HG03135 (cell line): Measurements from ENCODE around the gene HOXA5.

Experiments used
- ATAC-seq: cut with Tn5 transposase; IDR thresholded peaks from one replicate; pipeline ENCODE4 v1.9.1; 2021; ENCODE audit warnings: mild to moderate bottlenecking, moderate library complexity; ENCODE audit not compliant: unreplicated experiment

Gene HOXA5

DNA sequence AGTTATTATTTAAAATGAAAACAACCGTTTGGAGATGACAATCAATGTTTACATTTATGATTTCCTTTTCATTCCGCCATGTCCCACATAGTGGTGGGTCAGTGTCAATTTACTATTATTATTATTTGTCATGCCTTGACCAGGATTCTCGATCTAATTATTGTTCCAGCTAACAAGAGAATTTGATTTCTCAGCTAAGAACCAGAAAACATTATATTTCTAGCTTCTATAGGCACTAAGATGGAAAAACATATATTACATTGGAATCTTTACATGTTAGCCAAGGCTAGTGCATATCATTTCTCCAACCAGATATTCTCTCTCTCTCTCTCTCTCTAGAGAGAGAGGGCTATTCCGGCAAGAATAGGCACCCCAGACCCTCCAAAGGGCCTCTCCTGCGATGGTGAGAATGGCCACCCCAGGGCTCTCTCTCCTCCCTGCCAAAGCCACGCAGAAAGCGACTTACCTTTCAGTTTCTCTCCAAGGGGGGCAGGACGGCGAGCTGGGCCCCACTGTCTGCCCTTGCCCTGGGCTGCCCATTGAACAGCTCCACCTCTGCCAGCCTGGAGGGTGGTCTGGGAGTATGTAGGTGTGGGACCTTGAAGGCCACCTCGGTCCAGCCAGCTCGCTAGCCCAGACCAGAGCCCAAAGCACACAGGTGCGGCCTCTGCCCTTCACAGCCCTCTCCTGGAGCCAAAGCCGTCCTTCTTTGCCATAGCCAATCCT lies 6.5 kb upstream of the HOXA5 start:
- no peak for ATAC-seq

DNA sequence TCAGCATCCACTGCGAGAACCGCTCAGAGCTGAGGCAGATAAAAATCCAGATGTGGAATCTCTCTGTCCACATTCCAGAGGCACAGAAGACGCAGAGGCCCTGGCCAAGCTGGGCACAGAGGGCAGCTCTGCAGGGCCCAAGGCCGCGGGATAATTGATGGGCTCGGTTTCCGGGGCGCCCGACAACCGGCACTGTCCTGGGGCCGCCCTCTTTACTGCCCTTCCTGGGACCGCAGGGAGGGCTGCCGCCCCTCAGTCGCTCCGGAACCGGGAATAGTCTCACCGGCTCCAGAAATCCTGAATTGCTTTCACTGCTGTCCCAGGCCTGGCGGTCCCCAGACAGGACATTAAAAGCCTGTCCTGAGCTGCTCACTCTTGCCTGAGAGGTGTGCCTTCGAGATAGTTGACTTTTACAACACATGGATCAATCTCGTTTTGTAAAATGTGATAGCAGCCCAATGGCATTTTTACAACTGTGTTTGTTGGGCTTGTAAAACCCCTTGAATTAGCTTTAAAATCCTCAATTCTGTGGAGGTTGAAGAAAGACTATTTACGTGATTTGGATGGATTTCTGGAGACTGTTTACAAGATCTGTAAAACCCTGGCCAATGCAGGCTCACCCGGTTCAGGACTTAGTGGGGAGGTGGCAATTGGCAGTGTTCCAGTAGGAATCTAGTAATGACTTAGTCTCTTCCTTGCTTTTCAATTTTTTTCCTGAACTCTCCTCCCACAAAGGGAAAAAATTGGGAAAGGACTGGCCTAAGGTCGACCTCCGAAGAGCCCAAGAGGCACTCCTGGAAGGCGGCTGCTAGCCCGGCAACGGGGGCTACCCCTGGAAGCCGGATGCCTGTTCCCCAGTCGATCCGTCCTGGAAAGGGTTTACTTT lies 5.5 kb upstream of the HOXA5 start:
- ATAC-seq = no peak

DNA sequence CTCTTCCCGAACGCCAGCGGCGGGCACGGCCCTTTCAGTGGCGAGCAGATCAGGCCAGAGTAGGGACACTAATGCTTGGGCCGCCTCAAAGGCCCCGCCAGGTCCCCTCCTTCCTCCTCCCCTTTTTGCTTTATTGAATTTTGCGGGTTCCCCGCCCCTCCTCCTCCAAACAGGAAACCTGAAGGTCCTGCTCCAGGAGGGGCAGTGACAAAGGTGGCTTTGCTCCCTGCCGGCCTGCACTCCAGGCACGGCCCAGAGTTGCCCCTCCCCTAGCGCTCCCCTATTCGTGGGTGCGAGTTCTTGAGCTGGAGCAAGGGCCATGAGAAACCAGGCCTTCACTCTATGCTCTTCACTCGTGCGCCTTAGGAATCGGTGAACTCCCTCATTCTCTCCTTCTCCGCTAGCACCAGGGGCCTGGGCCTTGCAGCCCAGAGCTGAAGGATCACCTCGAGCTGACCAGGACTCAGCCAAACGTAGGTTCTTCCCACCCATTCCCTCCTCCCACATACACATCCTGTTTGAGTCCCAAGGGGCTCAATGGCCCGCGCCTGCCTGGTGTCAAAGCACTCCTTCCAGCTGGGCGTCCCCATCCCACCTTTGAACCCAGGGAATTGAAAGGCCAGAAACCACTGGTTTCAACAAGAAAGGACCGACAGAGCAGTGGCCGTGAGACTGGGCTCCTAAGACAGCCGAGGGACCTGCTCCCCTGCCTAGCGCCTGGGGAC lies 4.7 kb upstream of the HOXA5 start:
- ATAC-seq = no peak

DNA sequence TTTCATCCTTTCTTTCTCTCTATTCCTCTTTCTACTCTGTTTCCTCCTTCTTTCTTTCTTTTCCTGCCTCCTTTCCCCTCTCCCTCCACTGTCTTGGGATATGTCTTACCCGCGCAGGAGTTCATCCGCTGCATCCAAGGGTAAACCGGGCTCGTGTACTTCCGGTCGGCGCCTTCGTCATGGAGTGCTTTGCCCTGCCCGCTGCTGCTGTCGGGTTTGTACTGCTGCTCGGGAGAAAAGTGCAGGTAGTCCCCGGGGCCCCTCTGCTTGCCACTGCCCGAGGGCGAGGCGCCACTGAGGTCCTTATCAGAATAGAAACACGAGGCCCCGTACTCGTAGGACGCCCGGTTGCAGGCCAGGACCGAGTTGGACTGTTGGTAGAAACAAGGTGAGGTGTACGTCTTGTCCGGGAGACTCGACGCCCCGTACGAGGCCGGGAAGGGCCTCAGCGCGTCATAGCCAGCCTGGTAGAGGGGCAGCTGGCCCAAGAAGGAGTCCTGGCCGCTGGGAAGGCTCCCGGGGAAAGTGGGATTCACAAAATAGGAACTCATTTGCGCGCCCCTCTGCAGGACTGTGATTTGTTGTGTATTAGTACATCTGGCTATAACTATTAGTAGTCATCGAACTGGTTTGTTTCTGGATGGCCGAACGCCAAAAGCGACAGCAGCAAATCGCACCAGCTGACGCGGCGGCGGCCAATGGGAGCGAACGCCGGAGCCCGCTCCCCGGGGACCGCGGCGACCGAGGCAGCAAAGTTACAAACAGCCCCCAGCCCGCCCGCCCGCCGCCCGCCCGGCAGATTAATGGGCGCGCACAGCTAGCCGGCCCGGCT lies 3.9 kb upstream of the HOXA5 start, which contains the start of gene HOXA6:
HOXA6 (minus strand) TSS at position 576 of the 832 bp plus-strand sequence; CDS start at position 551, 25 bp downstream.
- ATAC-seq = no peak

DNA sequence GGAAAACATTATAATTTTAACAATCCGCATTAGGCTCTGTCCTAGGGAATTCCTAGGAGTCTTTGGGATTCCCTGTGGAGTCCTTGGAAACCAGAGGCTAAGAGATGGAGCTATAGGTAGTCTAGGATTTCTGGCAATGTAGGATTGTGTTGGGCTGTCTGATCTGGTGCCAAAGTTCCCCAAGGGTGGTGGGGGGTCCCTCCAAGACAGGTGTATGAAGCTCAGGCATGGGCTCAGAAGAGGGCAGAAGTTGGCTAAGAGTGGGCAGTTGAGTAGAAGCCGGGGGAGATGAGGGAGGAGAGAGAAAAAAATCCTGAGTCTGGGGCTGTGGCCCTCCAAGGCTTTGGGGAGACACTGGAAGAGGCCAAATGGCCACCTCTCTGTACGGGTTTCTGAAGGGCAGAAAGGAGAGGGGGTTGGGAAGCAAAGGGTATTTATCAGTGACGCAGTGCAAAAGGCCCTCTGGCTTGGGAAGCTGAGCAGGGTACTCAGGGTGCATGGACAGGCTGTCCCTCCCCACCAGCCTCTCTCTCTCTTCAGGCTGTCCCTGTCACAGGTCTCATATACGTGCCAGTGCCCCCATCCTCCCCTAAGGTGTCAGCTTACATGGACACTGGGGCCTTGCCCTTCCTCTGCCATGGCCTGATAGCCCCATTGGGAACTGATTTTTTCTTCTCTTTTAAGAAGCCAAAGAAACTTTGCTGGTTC lies 3.2 kb upstream of the HOXA5 start:
- ATAC-seq = no peak

DNA sequence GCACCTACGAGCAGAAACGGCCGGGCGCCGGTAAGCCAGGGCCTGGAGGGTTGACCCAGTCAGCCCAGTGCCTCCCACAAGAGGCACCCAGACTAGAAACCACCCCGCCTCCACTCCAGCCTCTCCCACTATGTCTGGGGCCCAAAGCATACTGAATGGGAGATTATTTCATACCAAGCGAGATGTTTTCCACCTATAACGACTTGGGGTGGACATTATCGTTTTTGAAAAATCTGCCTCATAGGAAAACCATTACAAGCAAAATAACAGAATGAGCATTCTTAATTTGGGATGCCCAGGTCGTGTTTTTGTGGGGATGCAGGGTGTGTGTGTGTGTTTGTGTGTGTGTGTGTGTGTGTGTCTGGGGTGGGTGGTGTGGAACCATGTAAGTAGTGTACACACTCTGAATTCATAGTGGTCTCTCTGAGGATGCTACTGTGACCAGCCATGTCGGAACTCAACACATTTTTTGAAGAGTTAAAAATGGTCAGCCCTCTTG lies 2.5 kb upstream of the HOXA5 start:
- no peak for ATAC-seq

DNA sequence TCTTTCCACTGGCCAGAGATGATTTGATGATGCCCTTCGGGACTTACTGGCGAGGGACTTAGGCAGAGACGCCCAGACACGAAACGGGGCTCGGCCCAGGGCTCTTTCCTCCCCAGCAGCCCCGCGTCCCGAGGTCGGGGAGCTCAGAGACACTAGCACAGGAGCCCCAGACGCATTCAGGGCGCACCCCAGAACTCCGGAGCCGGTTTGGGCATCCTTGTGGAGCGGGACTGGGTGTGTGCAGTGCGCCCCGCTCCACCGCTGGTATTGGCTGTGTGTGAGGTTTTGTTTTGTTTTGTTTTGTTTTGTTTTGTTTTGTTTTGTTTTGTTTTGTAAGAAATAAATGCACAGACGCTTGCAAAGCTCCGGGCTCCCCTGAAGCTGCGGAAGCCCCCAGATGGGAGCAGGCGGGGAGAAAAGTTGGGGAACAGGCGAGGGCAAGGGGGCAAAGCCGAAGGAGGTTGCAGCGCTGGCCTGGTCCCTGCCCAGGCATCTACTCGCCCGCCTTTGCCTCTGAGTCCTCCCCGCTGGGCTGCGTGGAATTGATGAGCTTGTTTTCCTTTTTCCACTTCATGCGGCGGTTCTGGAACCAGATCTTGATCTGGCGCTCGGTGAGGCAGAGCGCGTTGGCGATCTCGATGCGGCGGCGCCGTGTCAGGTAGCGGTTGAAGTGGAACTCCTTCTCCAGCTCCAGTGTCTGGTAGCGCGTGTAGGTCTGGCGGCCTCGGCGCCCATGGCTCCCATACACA lies 1.9 kb upstream of the HOXA5 start:
- ATAC-seq = no peak

DNA sequence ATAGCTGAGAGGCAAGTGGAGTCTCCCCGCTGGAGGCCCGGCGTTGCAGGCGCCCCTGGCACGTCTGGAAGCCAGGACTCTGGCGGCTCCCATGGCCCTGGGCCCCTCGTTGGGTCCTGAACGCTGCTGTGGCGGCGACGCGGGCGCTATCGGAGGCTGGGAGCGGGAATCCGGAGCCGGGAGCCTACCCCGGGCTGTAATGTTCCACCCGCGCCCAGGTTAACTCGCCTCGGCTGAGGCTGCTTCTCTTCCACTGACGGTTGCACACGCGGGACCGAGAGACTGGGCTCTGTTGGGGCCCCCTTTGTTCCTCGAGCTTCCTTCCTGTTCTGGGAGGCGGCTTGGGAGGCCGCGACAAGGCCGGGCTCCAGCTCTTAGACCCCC lies 1.3 kb upstream of the HOXA5 start:
- no peak for ATAC-seq

DNA sequence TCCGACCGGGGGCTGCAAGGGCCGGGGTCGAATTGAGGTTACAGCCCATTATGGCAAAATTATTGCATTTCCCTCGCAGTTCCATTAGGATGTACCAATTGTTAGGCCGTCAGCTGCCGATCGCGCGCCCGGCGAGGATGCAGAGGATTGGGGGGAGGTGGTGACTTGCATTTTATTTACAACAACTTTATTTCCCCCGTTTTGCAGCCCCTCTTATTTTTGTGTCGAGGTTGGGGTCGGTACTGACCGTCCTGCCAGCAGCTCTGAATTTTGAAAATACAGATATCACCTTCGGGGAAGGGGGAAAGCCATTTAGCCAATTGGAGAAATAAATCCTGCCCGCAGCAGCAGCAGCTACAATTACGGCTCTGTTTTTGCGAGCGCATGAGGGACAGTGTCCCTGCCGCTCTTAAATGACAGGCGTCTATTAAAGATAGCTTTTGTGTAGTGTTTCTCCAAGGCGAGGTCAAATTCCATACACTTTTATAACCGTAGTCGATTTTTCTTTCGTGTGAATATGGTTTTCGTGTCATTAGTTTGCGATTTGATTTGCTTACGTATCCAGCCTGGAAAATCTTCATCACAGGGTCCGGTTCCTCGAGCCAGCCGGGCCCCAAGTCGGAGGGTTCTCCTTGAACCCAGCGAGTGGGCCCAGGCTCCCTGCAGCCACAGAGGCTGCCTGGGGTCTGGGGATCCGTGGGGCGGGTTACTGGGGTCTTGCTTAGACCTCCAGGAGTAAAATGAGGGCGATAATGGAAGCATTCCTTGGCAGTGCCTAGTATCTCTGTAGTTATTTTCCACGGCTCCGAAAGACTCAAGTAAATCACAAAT lies 684 bp upstream of the HOXA5 start:
- no peak for ATAC-seq

DNA sequence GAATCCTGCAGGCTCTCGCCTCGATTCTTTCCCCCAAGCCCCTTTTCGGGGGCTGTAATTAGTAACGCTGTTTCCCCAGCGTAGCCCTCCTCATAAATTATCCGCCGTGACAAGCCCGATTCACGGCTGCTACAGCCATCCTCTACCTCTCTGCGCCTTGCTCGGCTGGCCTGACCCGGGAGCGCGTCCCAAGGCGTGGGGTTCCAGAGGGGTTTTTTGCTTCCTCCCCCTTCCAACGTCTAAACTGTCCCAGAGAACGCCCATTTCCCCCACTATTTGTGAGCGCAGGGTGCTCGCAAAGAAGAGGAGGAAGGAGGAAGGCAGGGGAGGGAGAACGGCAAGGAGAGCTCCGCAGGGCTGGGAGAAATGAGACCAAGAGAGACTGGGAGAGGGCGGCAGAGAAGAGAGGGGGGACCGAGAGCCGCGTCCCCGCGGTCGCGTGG lies 880 bp downstream of the HOXA5 start:
- no peak for ATAC-seq

DNA sequence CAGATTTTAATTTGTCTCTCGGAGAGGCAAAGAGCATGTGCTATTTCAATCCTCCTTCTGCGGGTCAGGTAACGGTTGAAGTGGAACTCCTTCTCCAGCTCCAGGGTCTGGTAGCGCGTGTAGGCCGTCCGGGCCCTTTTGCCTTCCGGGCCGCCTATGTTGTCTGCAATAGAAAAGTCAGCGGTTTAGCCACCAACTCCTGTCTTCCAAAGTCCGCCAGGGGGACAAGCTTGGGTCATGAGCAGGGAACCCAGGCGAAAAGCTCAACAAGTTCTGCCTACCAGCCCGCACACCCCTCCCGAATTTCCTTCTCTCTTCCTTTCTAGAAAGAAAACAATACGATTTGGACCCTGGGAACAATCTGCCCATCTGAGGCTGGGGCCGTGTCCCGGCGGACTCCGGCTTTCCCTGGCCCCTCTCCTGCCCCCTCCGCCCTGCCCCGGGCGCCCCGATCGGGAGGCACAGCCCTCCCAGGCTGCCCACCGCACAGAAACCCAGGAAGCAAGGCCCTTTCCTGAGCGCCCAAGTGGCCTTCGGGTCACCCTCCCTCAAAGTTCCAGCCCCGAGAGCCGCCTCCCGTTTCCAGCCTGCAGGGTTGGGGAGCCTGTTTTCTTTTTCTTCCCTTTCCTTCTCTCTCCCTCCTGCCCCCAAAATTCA lies 1.4 kb downstream of the HOXA5 start:
- ATAC-seq = no peak

DNA sequence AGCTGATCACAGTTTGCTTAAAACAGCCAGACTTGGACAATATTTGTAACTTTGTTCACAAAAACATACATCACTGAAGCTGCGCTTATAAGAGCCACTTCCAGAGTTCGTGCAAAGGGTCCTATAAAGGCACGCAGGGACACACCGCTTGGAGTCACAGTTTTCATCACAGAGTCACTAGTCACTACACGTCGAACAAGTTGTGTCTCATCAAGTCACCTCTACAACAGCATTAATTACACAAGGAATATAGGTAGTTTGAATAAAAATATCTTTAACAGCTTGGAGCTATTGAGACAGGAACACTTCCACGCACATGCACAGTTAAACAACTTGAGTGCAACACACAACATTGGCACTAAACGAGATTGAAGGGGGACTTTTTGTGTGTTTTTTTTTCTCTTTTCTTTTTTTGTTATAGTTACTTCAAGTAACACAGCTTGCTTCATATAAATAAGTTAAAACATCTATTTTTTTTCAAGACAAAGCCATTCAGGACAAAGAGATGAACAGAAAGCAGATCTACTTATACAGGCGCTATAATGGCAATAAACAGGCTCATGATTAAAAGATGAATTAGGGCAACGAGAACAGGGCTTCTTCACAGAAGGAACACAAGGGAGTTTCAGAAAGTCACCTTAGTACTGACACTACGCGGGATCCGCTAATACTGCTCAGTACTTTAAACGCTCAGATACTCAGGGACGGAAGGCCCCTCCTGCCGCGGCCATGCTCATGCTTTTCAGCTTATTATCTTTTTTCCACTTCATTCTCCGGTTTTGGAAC lies 2.2 kb downstream of the HOXA5 start:
- no peak for ATAC-seq

DNA sequence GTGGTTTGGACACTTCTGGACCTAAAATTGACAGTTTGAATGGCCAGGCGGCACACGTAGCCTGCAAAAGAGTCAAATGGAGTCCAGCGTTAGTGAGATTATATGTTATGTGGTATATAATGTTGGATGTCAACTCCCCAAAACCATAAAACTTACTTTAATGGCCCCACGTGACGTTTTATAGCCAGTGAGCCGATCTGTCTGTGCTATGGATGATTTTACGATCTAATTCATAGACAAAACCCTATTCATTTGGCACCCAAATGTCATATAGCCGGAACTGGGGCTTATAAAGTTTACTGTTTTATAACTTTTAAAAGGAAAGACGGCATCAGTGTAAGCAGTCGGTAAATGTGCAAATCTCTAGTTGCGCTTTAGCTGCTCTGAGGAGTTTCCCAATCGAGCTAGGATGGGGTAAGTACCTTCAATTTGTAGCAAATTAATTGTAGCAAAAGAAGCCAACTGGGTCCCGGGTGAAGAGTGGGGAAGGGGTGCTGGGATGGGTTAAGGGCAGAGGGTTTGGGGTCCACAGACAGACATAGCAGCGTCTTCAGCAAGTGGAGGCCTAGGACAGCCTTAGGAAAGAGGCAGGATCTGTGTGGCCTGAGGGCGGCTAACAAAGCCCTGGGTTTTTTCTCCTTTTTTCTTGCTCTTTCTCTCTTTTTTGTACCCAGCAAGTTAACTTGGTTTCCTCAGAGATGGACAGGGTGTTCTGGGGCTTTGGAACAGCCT lies 3.2 kb downstream of the HOXA5 start:
- no peak for ATAC-seq

DNA sequence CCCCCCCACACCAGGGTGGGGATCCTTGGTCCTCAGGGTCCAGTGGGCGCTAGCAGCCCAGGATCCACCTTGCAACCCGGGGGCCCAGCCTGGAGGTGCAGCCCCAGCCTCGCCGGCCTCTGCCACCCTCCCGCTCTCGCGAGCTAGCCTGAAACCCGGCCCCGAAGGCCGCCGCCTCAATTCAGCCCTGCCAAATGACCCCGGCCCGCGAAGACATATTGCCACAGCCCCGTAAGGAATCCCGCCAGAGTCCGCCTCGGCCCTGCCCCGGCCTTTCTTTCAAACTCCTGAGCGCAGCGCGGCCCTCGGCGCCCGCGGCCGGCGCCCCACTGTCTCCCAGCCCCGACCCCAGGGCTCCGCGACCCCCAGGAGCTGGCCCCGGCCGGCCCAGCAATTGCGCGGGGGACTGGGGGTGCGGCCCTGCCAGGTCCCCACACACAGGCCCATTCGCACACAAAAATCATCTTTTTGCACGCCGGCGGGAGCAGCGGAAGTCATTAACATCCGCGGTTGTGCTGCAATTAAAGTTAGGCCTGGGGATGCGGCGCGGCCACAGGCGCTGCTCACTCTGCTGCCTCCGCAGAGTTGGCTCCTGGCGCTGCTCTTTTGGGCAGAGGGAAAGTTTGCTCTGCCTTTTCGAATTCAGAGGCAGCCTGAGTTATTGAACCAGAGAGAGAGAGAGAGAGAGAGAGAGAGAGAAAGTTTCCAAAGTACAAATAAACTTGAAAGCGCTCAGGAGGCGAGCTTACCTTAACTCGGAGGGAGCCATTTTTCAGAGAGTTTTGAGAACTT lies 4.0 kb downstream of the HOXA5 start:
- no peak for ATAC-seq

DNA sequence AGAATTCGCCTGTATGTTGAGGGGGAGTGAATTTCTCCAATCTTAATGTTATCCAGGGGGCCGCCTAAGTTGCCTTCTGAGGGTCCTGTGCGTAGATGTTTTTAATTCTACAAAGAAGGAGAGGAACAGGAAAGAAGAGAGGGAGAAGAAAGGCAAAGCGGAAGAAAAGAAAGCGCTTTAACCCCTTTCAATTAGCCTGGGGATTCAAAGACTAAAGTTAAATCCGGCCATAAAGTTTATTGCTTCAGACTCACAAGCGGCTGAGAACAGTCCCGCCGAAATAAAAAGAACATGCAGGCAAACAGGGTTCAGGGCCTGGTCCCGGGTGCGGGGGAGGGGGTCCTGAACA lies 4.5 kb downstream of the HOXA5 start:
- ATAC-seq = no peak

DNA sequence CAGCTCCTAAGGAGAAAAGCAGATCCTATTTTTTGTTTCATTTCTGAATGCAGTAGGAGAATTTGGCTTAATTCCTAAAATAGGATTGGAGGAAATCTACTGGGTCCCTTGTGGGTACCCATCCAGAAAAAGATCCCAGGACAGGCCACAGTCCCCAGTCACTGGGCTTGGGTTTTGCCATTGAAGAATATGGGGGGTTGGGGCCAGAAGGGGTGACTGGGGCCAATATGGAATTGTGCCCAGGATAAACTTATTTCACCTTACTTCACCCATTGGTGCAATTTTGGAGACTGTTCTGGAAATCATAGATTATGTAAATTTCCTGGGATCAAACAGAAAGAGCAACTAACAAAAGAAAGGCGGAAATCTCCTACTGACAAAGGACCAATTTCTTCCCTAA lies 5.0 kb downstream of the HOXA5 start:
- no peak for ATAC-seq
